ENCODE results near the gene TSR1. TPM values are rescaled to one million over a fixed set of nuclear protein-coding genes. Genes with fewer than 3 reads are reported as not detected.

The TSR1 gene
- total RNA-seq, 1 experiment from 2014 or later = 67.3 TPM

- no peak for DNase-seq
- no peak for TF ChIP-seq CTCF (IDR thresholded peaks at IDR 0.05; ENCODE audit: insufficient read depth in 1 of 2, low read depth in 1 of 2, low read length in 1 of 2, severe bottlenecking in 1 of 2, unreplicated experiment in 1 of 2)
- Mint-ChIP-seq H3K4me3 (ENCODE audit: unreplicated experiment) (no peak overlapping the region), H3K36me3 (ENCODE audit: insufficient read depth, unreplicated experiment) (peaks cover 15% of the 10 kb centered on the region), H3K9me3 (ENCODE audit: unreplicated experiment) (no peaks in the 10 kb centered on the region), H3K4me1 (ENCODE audit: low read depth, unreplicated experiment) (peaks cover 14% of the 10 kb centered on the region), H3K27ac (ENCODE audit: unreplicated experiment) (no peak overlapping the region), H3K27me3 (ENCODE audit: insufficient read depth, unreplicated experiment) (no peaks in the 10 kb centered on the region)
- no TSS peak for BruUV-seq (replicated peaks)
- CTCF ChIA-PET = interaction anchor here (0.5 kb wide), 1 partner anchor 25 kb away, joined by 3 read pairs; no protein-coding TSS in a partner anchor
- Histone ChIP-seq H3K4me3 (ENCODE audit: low read depth, low read length) (no peak overlapping the region), H3K27me3 (replicated peaks; ENCODE audit: control insufficient read depth, insufficient read depth, low read length) (no peaks in the 10 kb centered on the region), H3K9me3 (no peaks in the 10 kb centered on the region), H3K4me1 (peaks cover 31% of the 10 kb centered on the region), H3K36me3 (ENCODE audit: control insufficient read depth, insufficient read depth, low read length) (no peaks in the 10 kb centered on the region; the same call in 1 of the 2 replicates)
- intact Hi-C loops (cut with micrococcal nuclease; ENCODE audit: unreplicated experiment) = loop anchor here (5.0 kb wide), 1 partner anchor 299 kb away; no protein-coding TSS in a partner anchor
- POLR2A ChIA-PET = no interaction called here
Observed at GRCh38 chr17:2351269-2351668, 15.0 kb upstream of the TSR1 start.

GRCh38 chr17:2347805-2348685 is 11.8 kb upstream of the TSR1 start:
- Mint-ChIP-seq H3K27me3 (ENCODE audit: insufficient read depth, unreplicated experiment) (no peaks in the 10 kb centered on the region), H3K4me3 (ENCODE audit: unreplicated experiment) (peak overlapping the region; percentile 59), H3K36me3 (ENCODE audit: insufficient read depth, unreplicated experiment) (peaks cover 26% of the 10 kb centered on the region), H3K27ac (ENCODE audit: unreplicated experiment) (peak overlapping the region; percentile 90), H3K9me3 (ENCODE audit: unreplicated experiment) (no peaks in the 10 kb centered on the region), H3K4me1 (ENCODE audit: low read depth, unreplicated experiment) (peaks cover 21% of the 10 kb centered on the region)
- TSS peak; percentile 42 for BruUV-seq (replicated peaks)
- Histone ChIP-seq H3K27me3 (replicated peaks; ENCODE audit: control insufficient read depth, insufficient read depth, low read length) (no peaks in the 10 kb centered on the region), H3K36me3 (ENCODE audit: control insufficient read depth, insufficient read depth, low read length) (peaks cover under 1% of the 10 kb centered on the region), H3K9me3 (no peaks in the 10 kb centered on the region), H3K4me1 (peaks cover 32% of the 10 kb centered on the region), H3K4me3 (ENCODE audit: low read depth, low read length) (no peak overlapping the region)
- TF ChIP-seq CTCF (IDR thresholded peaks at IDR 0.05; ENCODE audit: insufficient read depth in 1 of 2, low read depth in 1 of 2, low read length in 1 of 2, severe bottlenecking in 1 of 2, unreplicated experiment in 1 of 2) = no peak
- ChIA-PET CTCF (interaction anchor here (0.6 to 1.5 kb wide), 7 partner anchors 11 to 68 kb away, joined by 3 to 20 read pairs (median 4); partner anchors contain the start of genes SGSM2, SMG6, SRR and TSR1), POLR2A (interaction anchor here (0.6 to 1.5 kb wide), 8 partner anchors 10 to 229 kb away, joined by 3 to 29 read pairs (median 5); partner anchors contain the start of genes METTL16, SGSM2, SMG6 and SRR)
- peak; percentile 96 to 97 for DNase-seq
- intact Hi-C loops (cut with micrococcal nuclease; ENCODE audit: unreplicated experiment) = loop anchor here (1.0 kb wide), 1 partner anchor 10 kb away; no protein-coding TSS in a partner anchor

GRCh38 chr17:2346475-2346874 is 10.2 kb upstream of the TSR1 start:
- Histone ChIP-seq H3K27me3 (replicated peaks; ENCODE audit: control insufficient read depth, insufficient read depth, low read length) (no peaks in the 10 kb centered on the region), H3K4me1 (peaks cover 29% of the 10 kb centered on the region), H3K9me3 (no peaks in the 10 kb centered on the region), H3K4me3 (ENCODE audit: low read depth, low read length) (no peak overlapping the region), H3K36me3 (ENCODE audit: control insufficient read depth, insufficient read depth, low read length) (peaks cover 1% of the 10 kb centered on the region; the same call in 1 of the 2 replicates)
- TF ChIP-seq CTCF (IDR thresholded peaks at IDR 0.05; ENCODE audit: insufficient read depth in 1 of 2, low read depth in 1 of 2, low read length in 1 of 2, severe bottlenecking in 1 of 2, unreplicated experiment in 1 of 2) = no peak
- Mint-ChIP-seq H3K4me3 (ENCODE audit: unreplicated experiment) (no peak overlapping the region), H3K27ac (ENCODE audit: unreplicated experiment) (peak overlapping the region; percentile 63), H3K27me3 (ENCODE audit: insufficient read depth, unreplicated experiment) (no peaks in the 10 kb centered on the region), H3K4me1 (ENCODE audit: low read depth, unreplicated experiment) (peaks cover 21% of the 10 kb centered on the region), H3K36me3 (ENCODE audit: insufficient read depth, unreplicated experiment) (peaks cover 34% of the 10 kb centered on the region), H3K9me3 (ENCODE audit: unreplicated experiment) (no peaks in the 10 kb centered on the region)
- CTCF ChIA-PET = interaction anchor here (0.6 to 1.6 kb wide), 3 partner anchors 9 to 1013 kb away, joined by 5 read pairs; no protein-coding TSS in a partner anchor
- BruUV-seq (replicated peaks) = no TSS peak
- POLR2A ChIA-PET = interaction anchor here (0.6 to 1.7 kb wide), 4 partner anchors 10 to 431 kb away, joined by 4 to 11 read pairs (median 8); partner anchors contain the start of genes SMG6, SRR and TSR1
- intact Hi-C loops (cut with micrococcal nuclease; ENCODE audit: unreplicated experiment) = no loop called here
- DNase-seq = peak in 1 of 2 experiments; percentile 65

All from Caco-2 (cell line).